ENCODE measurements around the gene RPP21.

- TF ChIP-seq CTCF (conservative IDR thresholded peaks at IDR 0.05) (no peak), ZFX (IDR thresholded peaks at IDR 0.05) (no peak)
Measured at GRCh38 chr6:30322527-30323501, 22.1 kb upstream of the RPP21 start.
